ENCODE data around the gene USH1G.
"Not testable (repeated sequence)": the region's sequence is repeated elsewhere in the genome, so short reads cannot be mapped to it uniquely, and the experiment has no call there.

USH1G gene

DNA sequence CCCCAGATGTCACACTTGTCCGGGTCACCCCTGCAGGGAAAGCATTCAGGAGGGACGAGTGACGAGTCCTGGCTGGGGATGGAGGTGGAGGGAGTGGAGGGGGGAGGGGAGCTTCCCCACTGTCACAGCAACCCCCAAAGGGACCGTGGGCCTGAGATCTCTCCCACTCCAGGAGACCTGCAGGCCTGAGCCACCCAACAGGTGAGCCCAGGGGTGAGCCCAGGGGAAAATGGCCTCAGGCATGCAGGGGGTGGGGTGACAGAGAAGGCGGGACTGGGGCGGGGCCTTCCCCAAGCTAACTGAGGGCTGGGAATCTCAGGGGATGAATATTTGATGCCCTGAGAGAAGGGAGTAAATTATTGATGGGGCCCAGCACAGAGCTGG is 2.4 kb downstream of the USH1G start:
- Histone ChIP-seq H3K36me3 (ENCODE audit: insufficient read depth, insufficient read length, low read length) (no peaks in the 10 kb centered on the region), H3K27me3 (ENCODE audit: insufficient read depth, insufficient read length) (peaks cover 48% of the 10 kb centered on the region), H3K9me3 (ENCODE audit: insufficient read depth, low read length) (no peaks in the 10 kb centered on the region), H3K4me3 (ENCODE audit: insufficient read length, low read depth) (no peak overlapping the region), H3K4me1 (ENCODE audit: insufficient read depth, insufficient read length) (peaks cover 26% of the 10 kb centered on the region), H3K9ac (ENCODE audit: insufficient read length, low read depth) (no peak overlapping the region)
- DNase-seq (ENCODE audit: low read depth, low spot score), result no peak
- no peak for TF ChIP-seq YY1 (IDR thresholded peaks at IDR 0.05; ENCODE audit: insufficient read depth, insufficient read length)
- TF ChIP-seq SUZ12 (IDR thresholded peaks at IDR 0.05; ENCODE audit: extremely low read depth, insufficient read depth, insufficient read length), result no peak

DNA sequence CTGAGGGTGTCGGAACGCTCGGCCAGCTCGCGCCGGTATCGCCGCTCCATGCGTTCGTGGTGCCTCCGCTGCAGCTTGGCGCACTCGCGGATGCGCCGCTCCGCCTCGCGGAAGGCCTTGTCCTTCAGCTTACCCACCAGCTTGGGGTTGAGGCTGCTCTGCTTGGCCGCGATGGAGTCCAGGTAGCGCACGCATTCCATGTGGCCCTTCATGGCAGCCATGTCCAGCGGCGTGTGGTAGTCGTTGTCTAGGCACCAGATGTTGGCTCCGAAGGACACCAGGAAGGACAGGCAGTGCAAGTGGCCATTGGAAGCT is 2.8 kb downstream of the USH1G start:
- H3K9me3 ChIP-seq (ENCODE audit: insufficient read depth, low read length), result no peaks in the 10 kb centered on the region
- H3K4me1 ChIP-seq (ENCODE audit: insufficient read depth, insufficient read length), result peaks cover 26% of the 10 kb centered on the region
- peaks cover 44% of the 10 kb centered on the region for H3K27me3 ChIP-seq (ENCODE audit: insufficient read depth, insufficient read length)
- no peak for TF ChIP-seq ZNF274 (IDR thresholded peaks at IDR 0.05; ENCODE audit: low read depth, low read length)
- TF ChIP-seq SUZ12 (IDR thresholded peaks at IDR 0.05; ENCODE audit: extremely low read depth, insufficient read depth, insufficient read length), result no peak
- no peak for TF ChIP-seq YY1 (IDR thresholded peaks at IDR 0.05; ENCODE audit: insufficient read depth, insufficient read length)
- no peak for DNase-seq (ENCODE audit: low read depth, low spot score)
- H3K4me3 ChIP-seq (ENCODE audit: insufficient read length, low read depth), result no peak overlapping the region
- no peak overlapping the region for H3K9ac ChIP-seq (ENCODE audit: insufficient read length, low read depth)
- no peaks in the 10 kb centered on the region for H3K36me3 ChIP-seq (ENCODE audit: insufficient read depth, insufficient read length, low read length)

DNA sequence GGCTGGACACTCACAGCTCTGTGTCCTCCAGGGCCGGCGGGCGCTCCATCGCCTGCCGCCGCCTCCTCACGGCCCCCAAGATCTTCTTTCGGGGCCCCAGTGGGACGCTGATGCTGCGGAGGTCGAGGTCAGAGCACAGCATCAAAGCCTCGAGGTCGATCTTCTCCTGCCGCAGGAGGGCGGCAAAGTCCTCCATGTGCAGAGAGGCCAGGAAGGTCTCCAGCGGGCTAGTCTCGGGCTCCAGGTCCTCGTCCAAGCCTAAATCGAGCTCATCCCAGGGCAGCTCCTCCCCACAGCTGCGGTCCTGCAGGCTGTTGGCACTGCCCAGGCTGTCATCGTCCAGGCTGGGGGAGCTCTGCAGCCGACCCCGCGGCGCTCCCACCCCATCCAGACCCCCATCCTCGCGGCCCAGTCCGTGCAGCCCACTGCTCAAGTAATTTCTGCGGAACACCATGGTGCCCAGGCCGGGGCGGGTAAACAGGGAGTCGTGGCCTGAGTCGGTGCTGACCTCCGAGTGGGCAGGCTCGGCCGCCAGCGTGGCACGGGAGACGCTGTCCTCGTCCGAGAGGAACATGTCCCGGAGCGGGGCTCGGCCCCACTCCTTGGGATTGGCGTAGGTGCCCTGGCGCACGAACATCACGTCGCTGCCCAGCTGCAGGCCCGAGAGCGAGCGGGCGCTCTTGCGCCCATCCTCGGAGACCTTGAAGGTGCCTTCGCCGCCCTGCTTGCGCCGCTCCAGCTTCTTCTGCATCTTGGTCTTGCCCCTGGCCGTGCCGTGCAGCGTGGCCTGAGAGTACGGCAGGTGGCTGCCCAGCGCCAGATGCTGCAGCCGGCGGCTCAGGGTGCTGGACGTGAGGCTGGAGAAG is 3.4 kb downstream of the USH1G start:
- H3K9me3 ChIP-seq (ENCODE audit: insufficient read depth, low read length), result no peaks in the 10 kb centered on the region
- peak; percentile 16 for DNase-seq (ENCODE audit: low read depth, low spot score)
- peaks cover 23% of the 10 kb centered on the region for H3K4me1 ChIP-seq (ENCODE audit: insufficient read depth, insufficient read length)
- H3K4me3 ChIP-seq (ENCODE audit: insufficient read length, low read depth), result no peak overlapping the region
- peaks cover 38% of the 10 kb centered on the region for H3K27me3 ChIP-seq (ENCODE audit: insufficient read depth, insufficient read length)
- no peaks in the 10 kb centered on the region for H3K36me3 ChIP-seq (ENCODE audit: insufficient read depth, insufficient read length, low read length)
- TF ChIP-seq SUZ12 (IDR thresholded peaks at IDR 0.05; ENCODE audit: extremely low read depth, insufficient read depth, insufficient read length) (no peak), YY1 (IDR thresholded peaks at IDR 0.05; ENCODE audit: insufficient read depth, insufficient read length) (no peak), ZNF274 (IDR thresholded peaks at IDR 0.05; ENCODE audit: low read depth, low read length) (no peak)
- H3K9ac ChIP-seq (ENCODE audit: insufficient read length, low read depth), result no peak overlapping the region

DNA sequence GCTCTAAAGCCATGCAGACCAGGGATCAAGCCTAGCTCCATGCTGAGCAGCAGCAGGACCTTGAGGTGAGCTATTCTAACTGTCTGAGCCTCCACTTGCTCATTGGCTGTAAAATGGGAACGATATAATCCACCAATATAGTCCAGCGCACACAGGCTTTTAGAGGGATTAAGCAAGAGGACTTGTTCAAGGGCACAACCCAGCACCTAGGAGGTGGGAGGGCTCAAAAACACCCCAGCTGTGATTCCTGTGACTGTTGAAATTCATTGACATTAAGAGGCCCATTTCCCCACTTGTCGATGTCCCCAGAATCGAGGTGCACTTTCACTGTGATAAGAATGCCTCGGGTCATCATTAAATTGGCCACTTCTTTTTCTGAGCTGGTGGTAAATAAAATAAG is 4.1 kb downstream of the USH1G start:
- no peaks in the 10 kb centered on the region; the same call in 1 of the 2 replicates for H3K9me3 ChIP-seq (ENCODE audit: insufficient read depth, low read length)
- no peak for DNase-seq (ENCODE audit: low read depth, low spot score)
- H3K9ac ChIP-seq (ENCODE audit: insufficient read length, low read depth), result no peak overlapping the region
- H3K4me1 ChIP-seq (ENCODE audit: insufficient read depth, insufficient read length), result peaks cover 19% of the 10 kb centered on the region
- no peak for TF ChIP-seq SUZ12 (IDR thresholded peaks at IDR 0.05; ENCODE audit: extremely low read depth, insufficient read depth, insufficient read length)
- TF ChIP-seq ZNF274 (IDR thresholded peaks at IDR 0.05; ENCODE audit: low read depth, low read length), result no peak
- TF ChIP-seq YY1 (IDR thresholded peaks at IDR 0.05; ENCODE audit: insufficient read depth, insufficient read length), result no peak
- no peak overlapping the region for H3K4me3 ChIP-seq (ENCODE audit: insufficient read length, low read depth)
- peaks cover 31% of the 10 kb centered on the region for H3K27me3 ChIP-seq (ENCODE audit: insufficient read depth, insufficient read length)
- no peaks in the 10 kb centered on the region for H3K36me3 ChIP-seq (ENCODE audit: insufficient read depth, insufficient read length, low read length)

DNA sequence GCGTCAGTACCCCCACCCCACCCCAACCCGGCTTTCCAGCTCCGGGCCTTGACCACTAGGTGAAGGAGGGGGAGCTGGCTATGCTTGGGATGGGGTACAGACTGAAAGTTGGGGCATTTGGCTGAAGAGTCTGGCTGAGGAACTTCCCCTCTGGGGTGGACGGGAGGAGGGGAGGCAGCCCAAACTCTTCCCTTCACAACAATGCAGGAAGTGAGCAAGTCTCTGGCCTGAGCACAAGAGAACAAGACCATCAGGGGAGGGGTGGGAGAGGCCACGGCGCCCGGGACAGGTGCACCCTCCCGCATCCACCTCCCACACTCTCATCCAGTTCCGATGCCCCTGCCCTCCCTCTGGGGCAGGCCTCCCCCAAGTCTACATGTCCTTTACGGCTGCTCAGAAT is 5.6 kb downstream of the USH1G start:
- Histone ChIP-seq H3K36me3 (ENCODE audit: insufficient read depth, insufficient read length, low read length) (no peaks in the 10 kb centered on the region), H3K4me3 (ENCODE audit: insufficient read length, low read depth) (no peak overlapping the region), H3K27me3 (ENCODE audit: insufficient read depth, insufficient read length) (peaks cover 16% of the 10 kb centered on the region), H3K9ac (ENCODE audit: insufficient read length, low read depth) (no peak overlapping the region), H3K4me1 (ENCODE audit: insufficient read depth, insufficient read length) (peaks cover 15% of the 10 kb centered on the region), H3K9me3 (ENCODE audit: insufficient read depth, low read length) (no peaks in the 10 kb centered on the region; the same call in 1 of the 2 replicates)
- DNase-seq (ENCODE audit: low read depth, low spot score), result no peak
- no peak for TF ChIP-seq YY1 (IDR thresholded peaks at IDR 0.05; ENCODE audit: insufficient read depth, insufficient read length)

DNA sequence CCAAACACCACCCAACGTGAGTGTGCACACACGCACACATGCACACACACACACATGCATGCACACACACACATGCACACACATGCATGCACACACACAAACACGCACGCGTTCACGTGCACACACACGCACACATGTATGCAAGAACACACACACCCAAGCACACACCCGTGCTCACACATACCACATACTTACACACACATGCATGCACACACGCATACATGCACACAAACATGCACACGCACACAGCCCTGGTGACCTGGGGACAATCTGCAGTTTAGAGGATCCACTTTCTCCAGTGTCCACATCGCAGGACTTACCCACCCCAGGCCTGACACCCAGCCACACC is 6.2 kb downstream of the USH1G start:
- H3K4me3 ChIP-seq (ENCODE audit: insufficient read length, low read depth), result no peak overlapping the region
- no peaks in the 10 kb centered on the region; the same call in 1 of the 2 replicates for H3K9me3 ChIP-seq (ENCODE audit: insufficient read depth, low read length)
- H3K36me3 ChIP-seq (ENCODE audit: insufficient read depth, insufficient read length, low read length), result no peaks in the 10 kb centered on the region
- H3K4me1 ChIP-seq (ENCODE audit: insufficient read depth, insufficient read length), result peaks cover 13% of the 10 kb centered on the region
- H3K9ac ChIP-seq (ENCODE audit: insufficient read length, low read depth), result no peak overlapping the region
- no peak for DNase-seq (ENCODE audit: low read depth, low spot score)
- TF ChIP-seq ZNF274 (IDR thresholded peaks at IDR 0.05; ENCODE audit: low read depth, low read length) (no peak), SUZ12 (IDR thresholded peaks at IDR 0.05; ENCODE audit: extremely low read depth, insufficient read depth, insufficient read length) (no peak), YY1 (IDR thresholded peaks at IDR 0.05; ENCODE audit: insufficient read depth, insufficient read length) (no peak)
- peaks cover 11% of the 10 kb centered on the region for H3K27me3 ChIP-seq (ENCODE audit: insufficient read depth, insufficient read length)

DNA sequence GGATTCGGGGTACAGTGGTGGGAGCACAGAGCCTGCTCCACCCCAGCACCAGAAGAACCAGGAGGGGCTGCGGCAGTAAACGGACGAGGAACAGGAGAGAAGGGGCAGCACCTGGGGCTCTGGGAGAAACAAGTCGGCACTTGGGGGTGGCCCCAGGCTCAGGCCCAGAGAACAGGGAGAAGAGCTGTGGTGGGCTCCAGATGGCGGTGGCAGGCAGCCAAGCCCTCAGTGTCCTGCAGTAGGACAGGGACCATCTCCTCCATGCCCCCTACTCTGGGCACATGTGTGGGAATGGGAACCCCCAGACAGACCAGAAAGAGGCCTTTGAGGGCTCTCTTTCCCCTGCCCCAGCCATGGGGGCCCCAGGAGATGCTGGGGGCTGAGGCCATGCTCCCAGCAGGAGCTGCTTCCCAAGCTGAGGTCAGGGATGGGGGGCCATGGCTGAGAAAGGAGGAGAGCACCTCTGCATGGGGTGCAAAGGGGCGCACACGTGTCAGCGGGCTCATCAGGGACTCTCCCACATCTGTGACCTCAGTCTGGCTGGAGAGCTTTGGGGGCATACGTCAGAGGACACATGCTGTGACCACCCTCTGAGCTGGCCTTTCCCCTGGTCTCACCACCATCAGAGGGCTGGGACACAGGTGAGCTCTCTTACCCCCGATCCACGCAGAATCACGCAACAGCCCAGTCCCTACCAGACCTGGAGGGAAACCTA is 6.8 kb downstream of the USH1G start:
- Histone ChIP-seq H3K36me3 (ENCODE audit: insufficient read depth, insufficient read length, low read length) (no peaks in the 10 kb centered on the region), H3K27me3 (ENCODE audit: insufficient read depth, insufficient read length) (peaks cover 8% of the 10 kb centered on the region), H3K4me1 (ENCODE audit: insufficient read depth, insufficient read length) (peaks cover 9% of the 10 kb centered on the region), H3K4me3 (ENCODE audit: insufficient read length, low read depth) (no peak overlapping the region), H3K9ac (ENCODE audit: insufficient read length, low read depth) (no peak overlapping the region), H3K9me3 (ENCODE audit: insufficient read depth, low read length) (no peaks in the 10 kb centered on the region; the same call in 1 of the 2 replicates)
- DNase-seq (ENCODE audit: low read depth, low spot score), result no peak
- TF ChIP-seq YY1 (IDR thresholded peaks at IDR 0.05; ENCODE audit: insufficient read depth, insufficient read length), result no peak
- TF ChIP-seq SUZ12 (IDR thresholded peaks at IDR 0.05; ENCODE audit: extremely low read depth, insufficient read depth, insufficient read length), result no peak
- no peak for TF ChIP-seq ZNF274 (IDR thresholded peaks at IDR 0.05; ENCODE audit: low read depth, low read length)

DNA sequence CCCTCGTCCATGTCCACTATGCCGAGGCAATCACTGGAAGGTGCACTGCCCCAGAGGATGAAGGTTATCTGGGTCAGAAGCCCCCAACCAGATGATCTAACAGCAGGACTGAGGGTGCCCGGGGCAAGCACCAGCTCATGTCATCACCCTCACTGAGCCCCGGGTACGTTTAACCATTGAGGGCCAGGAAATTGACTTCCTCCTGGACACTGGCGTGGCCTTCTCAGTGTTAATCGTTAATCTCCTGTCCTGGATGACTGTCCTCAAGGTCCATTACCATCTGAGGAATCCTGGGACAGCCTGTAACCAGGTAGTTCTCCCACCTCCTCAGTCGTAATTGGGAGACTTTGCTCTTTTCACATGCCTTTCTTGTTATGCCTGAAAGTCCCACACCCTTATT is 11.6 kb downstream of the USH1G start:
- DNase-seq (ENCODE audit: low read depth, low spot score); H3K4me3 ChIP-seq (ENCODE audit: insufficient read length, low read depth); H3K36me3 ChIP-seq (ENCODE audit: insufficient read depth, insufficient read length, low read length); H3K4me1 ChIP-seq (ENCODE audit: insufficient read depth, insufficient read length); H3K27me3 ChIP-seq (ENCODE audit: insufficient read depth, insufficient read length); H3K9ac ChIP-seq (ENCODE audit: insufficient read length, low read depth); H3K9me3 ChIP-seq (ENCODE audit: insufficient read depth, low read length): not testable (repeated sequence)

DNA sequence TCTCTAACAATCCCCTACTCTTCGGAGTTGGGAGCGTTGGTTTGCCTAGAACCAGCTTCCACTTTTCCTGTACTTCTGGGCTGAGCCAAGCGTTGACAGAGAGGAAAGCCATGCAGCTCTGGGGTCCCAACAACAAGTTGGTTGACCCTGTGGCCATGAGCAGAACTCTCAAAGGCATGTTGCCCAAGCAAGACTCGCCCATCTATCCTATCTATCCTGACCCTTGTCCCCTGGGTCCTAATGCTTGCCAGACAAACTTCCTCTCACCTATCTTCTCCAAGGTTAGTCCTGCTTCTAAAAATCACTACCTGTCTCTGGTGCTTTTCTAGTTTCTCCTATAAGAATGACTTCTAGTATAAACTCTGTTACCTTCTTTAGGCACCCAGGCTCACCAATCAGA is 14.0 kb downstream of the USH1G start:
- not testable (repeated sequence) for H3K4me3 ChIP-seq (ENCODE audit: insufficient read length, low read depth); H3K4me1 ChIP-seq (ENCODE audit: insufficient read depth, insufficient read length); H3K27me3 ChIP-seq (ENCODE audit: insufficient read depth, insufficient read length); DNase-seq (ENCODE audit: low read depth, low spot score); H3K9me3 ChIP-seq (ENCODE audit: insufficient read depth, low read length); H3K36me3 ChIP-seq (ENCODE audit: insufficient read depth, insufficient read length, low read length); H3K9ac ChIP-seq (ENCODE audit: insufficient read length, low read depth)
